GM19452 (cell line): ENCODE results near the gene ZNF343.

Experiments
- ATAC-seq: cut with Tn5 transposase; IDR thresholded peaks from one replicate; pipeline ENCODE4 v1.9.1; 2021; ENCODE audit not compliant: unreplicated experiment

Gene ZNF343

GRCh38 chr20:2446845-2447244, 61.9 kb downstream of the ZNF343 start:
- no peak for ATAC-seq
